Activated CD8-positive, alpha-beta memory T cell treated with anti-CD3 and anti-CD28 coated beads for 36 hours (primary cell): Measurements from ENCODE around the gene RSPH1. TPM values are rescaled to one million over a fixed set of nuclear protein-coding genes. Genes with fewer than 3 reads are reported as not detected.

Experiments used
- CTCF ChIA-PET: fragments of 350-600 bp; sonication (Branson Sonifier 250); formaldehyde crosslinking; loops from one replicate; lab custom pipeline; 2021; ENCODE audit warnings: antibody characterized with exemption; lab: Charles Lee
- POLR2A ChIA-PET: fragments of 350-600 bp; sonication (Branson Sonifier 250); formaldehyde crosslinking; loops from one replicate; lab custom pipeline; 2021; ENCODE audit warnings: antibody characterized with exemption; lab: Charles Lee
- total RNA-seq, 2 experiments: library from RNA; stranded (reverse); gene quantifications; one replicate each; pipeline ENCODE4 v1.2.3, GENCODE V29; 2021

The RSPH1 gene
- total RNA-seq, 2 experiments from 2014 or later, result not detected

- POLR2A ChIA-PET, result no interaction called here
- CTCF ChIA-PET, result no interaction called here
Observed at GRCh38 chr21:42459546-42460215, 36.3 kb downstream of the RSPH1 start.

- POLR2A ChIA-PET, result no interaction called here
- CTCF ChIA-PET, result no interaction called here
Observed at GRCh38 chr21:42459082-42459460, 37.0 kb downstream of the RSPH1 start.

- POLR2A ChIA-PET, result interaction anchor here (1.0 to 1.1 kb wide), 2 partner anchors 70 to 118 kb away, joined by 3 read pairs; no protein-coding TSS in a partner anchor
- CTCF ChIA-PET, result interaction anchor here (0.5 to 1.9 kb wide), 3 partner anchors 40 to 161 kb away, joined by 4 to 8 read pairs (median 4); no protein-coding TSS in a partner anchor
Observed at GRCh38 chr21:42456457-42456856, 39.6 kb downstream of the RSPH1 start.

- ChIA-PET CTCF (interaction anchor here (0.5 to 1.9 kb wide), 4 partner anchors 11 to 160 kb away, joined by 4 to 8 read pairs (median 4); no protein-coding TSS in a partner anchor), POLR2A (interaction anchor here (1.0 to 1.1 kb wide), 2 partner anchors 71 to 117 kb away, joined by 3 read pairs; no protein-coding TSS in a partner anchor)
Observed at GRCh38 chr21:42455754-42456440, 40.1 kb downstream of the RSPH1 start.

- CTCF ChIA-PET, result interaction anchor here (1.2 to 1.9 kb wide), 3 partner anchors 12 to 145 kb away, joined by 4 to 8 read pairs (median 4); no protein-coding TSS in a partner anchor
- POLR2A ChIA-PET, result interaction anchor here (0.7 kb wide), 1 partner anchor 22 kb away, joined by 3 read pairs; no protein-coding TSS in a partner anchor
Observed at GRCh38 chr21:42455196-42455595, 40.8 kb downstream of the RSPH1 start.

- CTCF ChIA-PET, result interaction anchor here (1.2 to 1.7 kb wide), 2 partner anchors 12 to 144 kb away, joined by 4 read pairs; no protein-coding TSS in a partner anchor
- POLR2A ChIA-PET, result interaction anchor here (0.7 kb wide), 1 partner anchor 23 kb away, joined by 3 read pairs; no protein-coding TSS in a partner anchor
Observed at GRCh38 chr21:42454786-42455185, 41.2 kb downstream of the RSPH1 start.

- ChIA-PET CTCF (interaction anchor here (1.7 kb wide), 1 partner anchor 143 kb away, joined by 4 read pairs; no protein-coding TSS in a partner anchor), POLR2A (no interaction called here)
Observed at GRCh38 chr21:42453986-42454570, 41.9 kb downstream of the RSPH1 start.

- ChIA-PET CTCF (interaction anchor here (1.4 to 1.7 kb wide), 2 partner anchors 12 to 142 kb away, joined by 3 to 4 read pairs; no protein-coding TSS in a partner anchor), POLR2A (no interaction called here)
Observed at GRCh38 chr21:42453224-42453985, 42.6 kb downstream of the RSPH1 start.

GRCh38 chr21:42452401-42453223 is 43.4 kb downstream of the RSPH1 start:
- ChIA-PET CTCF (interaction anchor here (1.0 to 1.4 kb wide), 2 partner anchors 13 to 48 kb away, joined by 3 read pairs; partner anchors contain the start of gene UBASH3A), POLR2A (interaction anchor here (0.5 kb wide), 1 partner anchor 49 kb away, joined by 3 read pairs; no protein-coding TSS in a partner anchor)

GRCh38 chr21:42451941-42452340 is 44.1 kb downstream of the RSPH1 start:
- CTCF ChIA-PET, result interaction anchor here (1.0 kb wide), 1 partner anchor 48 kb away, joined by 3 read pairs; the partner anchor contains the start of gene UBASH3A
- POLR2A ChIA-PET, result interaction anchor here (0.5 kb wide), 1 partner anchor 49 kb away, joined by 3 read pairs; no protein-coding TSS in a partner anchor

GRCh38 chr21:42448686-42449085 is 47.3 kb downstream of the RSPH1 start:
- ChIA-PET POLR2A (interaction anchor here (0.9 kb wide), 1 partner anchor 33 kb away, joined by 4 read pairs; no protein-coding TSS in a partner anchor), CTCF (interaction anchor here (1.2 to 3.2 kb wide), 5 partner anchors 88 to 190 kb away, joined by 3 to 24 read pairs (median 9); partner anchors contain the start of gene TFF3)

- CTCF ChIA-PET, result interaction anchor here (3.2 kb wide), 1 partner anchor 109 kb away, joined by 14 read pairs; no protein-coding TSS in a partner anchor
- POLR2A ChIA-PET, result no interaction called here
Observed at GRCh38 chr21:42447732-42448131, 48.3 kb downstream of the RSPH1 start.

- ChIA-PET CTCF (no interaction called here), POLR2A (no interaction called here)
Observed at GRCh38 chr21:42447182-42447581, 48.8 kb downstream of the RSPH1 start.

- POLR2A ChIA-PET, result no interaction called here
- CTCF ChIA-PET, result no interaction called here
Observed at GRCh38 chr21:42446531-42446930, 49.5 kb downstream of the RSPH1 start.

GRCh38 chr21:42445311-42445710 is 50.7 kb downstream of the RSPH1 start:
- CTCF ChIA-PET, result no interaction called here
- POLR2A ChIA-PET, result interaction anchor here (0.6 kb wide), 1 partner anchor 519 kb away, joined by 4 read pairs; no protein-coding TSS in a partner anchor

GRCh38 chr21:42444745-42445059 is 51.3 kb downstream of the RSPH1 start:
- ChIA-PET POLR2A (no interaction called here), CTCF (interaction anchor here (0.7 kb wide), 1 partner anchor 53 kb away, joined by 3 read pairs; no protein-coding TSS in a partner anchor)
